SK-N-SH treated with all-trans-retinoic acid at 6 μM for 48 hours (cell line): Measurements from ENCODE around the gene MUC12.

Experiments used
- ATAC-seq: fragments of 200-7000 bp; cut with Tn5 transposase; 3 replicates; pipeline ENCODE4 v1.9.1; 2020; ENCODE audit warnings: mild to moderate bottlenecking, moderate library complexity
- BACH2 ChIP-seq: fragments of 250-450 bp; sonication (Bioruptor Pico); IDR thresholded peaks from 2 replicates; pipeline ENCODE4 v1.9.0; 2021; ENCODE audit warnings: mild to moderate bottlenecking, borderline replicate concordance
- ESRRG ChIP-seq: fragments of 250-450 bp; sonication (Bioruptor Pico); IDR thresholded peaks from 2 replicates; pipeline ENCODE4 v1.6.1; 2021; ENCODE audit warnings: mild to moderate bottlenecking
- GLIS3 ChIP-seq: fragments of 250-450 bp; sonication (Bioruptor Pico); IDR thresholded peaks from 2 replicates; pipeline ENCODE4 v1.5.0; 2020; ENCODE audit warnings: mild to moderate bottlenecking, moderate library complexity
- ISL1 ChIP-seq: fragments of 250-450 bp; sonication (Bioruptor Pico); IDR thresholded peaks from 2 replicates; pipeline ENCODE4 v2.1.2; 2022; ENCODE audit warnings: mild to moderate bottlenecking, moderate library complexity
- OSR1 ChIP-seq: fragments of 250-450 bp; sonication (Bioruptor Pico); IDR thresholded peaks from 2 replicates; pipeline ENCODE4 v1.8.0; 2022; ENCODE audit warnings: moderate library complexity, mild to moderate bottlenecking, inconsistent platforms
- PPARA ChIP-seq: fragments of 250-450 bp; sonication (Bioruptor Pico); IDR thresholded peaks from 2 replicates; pipeline ENCODE4 v1.5.0; 2020; ENCODE audit warnings: mild to moderate bottlenecking, borderline replicate concordance
- RARB ChIP-seq: fragments of 250-450 bp; sonication (Bioruptor Pico); IDR thresholded peaks from 2 replicates; pipeline ENCODE4 v1.8.0; 2021; ENCODE audit warnings: mild to moderate bottlenecking, moderate library complexity
- SNAI2 ChIP-seq: fragments of 250-450 bp; sonication (Bioruptor Pico); IDR thresholded peaks from 2 replicates; pipeline ENCODE4 v1.5.0; 2020; ENCODE audit warnings: mild to moderate bottlenecking, moderate library complexity
- TCF4 ChIP-seq: fragments of 250-450 bp; sonication (Bioruptor Pico); IDR thresholded peaks from 2 replicates; pipeline ENCODE4 v1.8.0; 2021; ENCODE audit warnings: mild to moderate bottlenecking, moderate library complexity, borderline replicate concordance
- TOX ChIP-seq: fragments of 250-450 bp; sonication (Bioruptor Pico); IDR thresholded peaks from 2 replicates; pipeline ENCODE4 v1.8.0; 2021; ENCODE audit warnings: mild to moderate bottlenecking, moderate library complexity, borderline replicate concordance
- ZC3H10 ChIP-seq: fragments of 250-450 bp; sonication (Bioruptor Pico); IDR thresholded peaks from 2 replicates; pipeline ENCODE4 v1.5.1; 2021; ENCODE audit warnings: mild to moderate bottlenecking, moderate library complexity
- ZFP30 ChIP-seq: fragments of 450-650 bp; formaldehyde crosslinking; IDR thresholded peaks from 2 replicates; pipeline ENCODE4 v1.5.0; 2022; ENCODE audit warnings: mild to moderate bottlenecking, moderate library complexity
- ZNF70 ChIP-seq: fragments of 450-650 bp; formaldehyde crosslinking; IDR thresholded peaks from 2 replicates; pipeline ENCODE4 v1.5.0; 2020; ENCODE audit warnings: mild to moderate bottlenecking, moderate library complexity
- ZNF8 ChIP-seq: fragments of 450-650 bp; formaldehyde crosslinking; IDR thresholded peaks from 2 replicates; pipeline ENCODE4 v1.5.0; 2020; ENCODE audit warnings: mild to moderate bottlenecking, moderate library complexity
- TF ChIP-seq, protein P1 (sequence below): fragments of 250-450 bp; sonication (Bioruptor Pico); IDR thresholded peaks from 2 replicates; pipeline ENCODE4 v1.8.0; 2020; ENCODE audit warnings: mild to moderate bottlenecking, moderate library complexity, borderline replicate concordance
- TF ChIP-seq, protein P2 (sequence below): fragments of 250-450 bp; sonication (Bioruptor Pico); IDR thresholded peaks from 2 replicates; pipeline ENCODE4 v1.5.0; 2020; ENCODE audit warnings: mild to moderate bottlenecking, moderate library complexity
- TF ChIP-seq, protein P3 (sequence below): fragments of 250-450 bp; sonication (Bioruptor Pico); IDR thresholded peaks from 2 replicates; pipeline ENCODE4 v1.8.0; 2021; ENCODE audit warnings: low read depth, mild to moderate bottlenecking, moderate library complexity, borderline replicate concordance
- TF ChIP-seq, protein P4 (sequence below): fragments of 250-450 bp; sonication (Bioruptor Pico); IDR thresholded peaks from 2 replicates; pipeline ENCODE4 v1.5.1; 2020; ENCODE audit warnings: low read depth, mild to moderate bottlenecking, moderate library complexity
- TF ChIP-seq, protein P5 (sequence below): fragments of 250-450 bp; sonication (Bioruptor Pico); IDR thresholded peaks from 2 replicates; pipeline ENCODE4 v1.5.1; 2021; ENCODE audit warnings: mild to moderate bottlenecking, moderate library complexity

The MUC12 gene

DNA sequence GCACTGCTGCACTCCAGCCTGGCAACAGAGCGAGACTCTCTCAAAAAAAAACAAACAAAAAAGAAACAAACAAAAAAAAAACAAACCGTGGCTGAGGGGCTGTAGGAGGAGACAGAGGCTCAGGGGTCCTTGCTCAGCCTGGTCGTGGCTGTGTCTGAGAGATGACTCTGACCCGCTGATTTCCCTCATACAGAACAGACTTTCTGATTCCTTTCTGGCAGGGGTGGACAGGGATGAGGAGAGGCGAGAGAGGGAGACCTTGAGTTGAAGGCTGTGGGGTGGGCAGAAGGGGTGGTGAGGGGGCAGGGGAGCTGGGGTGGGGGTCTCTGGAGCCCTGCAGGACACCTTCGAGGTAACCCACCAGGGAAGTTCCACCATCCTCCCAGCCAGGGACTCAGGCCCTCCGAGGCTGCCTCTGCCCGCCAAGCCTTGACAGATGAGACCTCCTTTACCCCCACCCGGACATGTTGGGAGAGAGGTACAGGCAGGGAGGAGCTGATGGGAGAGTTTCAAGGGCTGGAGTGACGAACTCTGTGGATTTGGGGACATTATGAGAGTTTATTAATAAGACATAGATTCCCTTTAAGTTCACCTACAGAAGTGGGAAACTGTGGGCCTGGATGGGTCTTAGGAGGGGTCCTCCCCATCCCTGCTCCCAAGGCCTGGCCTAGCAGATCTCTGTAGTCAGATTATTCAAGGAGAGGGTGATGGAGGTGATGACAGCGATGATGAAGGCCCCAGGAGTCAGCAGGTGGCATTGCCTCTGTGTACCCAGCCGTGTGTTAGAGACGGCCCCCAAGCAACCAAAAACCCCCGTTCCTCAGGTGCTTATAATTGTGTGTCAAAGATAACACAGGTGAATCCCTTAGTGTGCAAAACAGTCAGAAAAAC is 2.0 kb downstream of the MUC12 start:
- no peak for ATAC-seq
- TF ChIP-seq OSR1 (CRISPR knock-in tag) (no peak), ZNF70 (CRISPR knock-in tag) (peak; percentile 60), ZNF8 (CRISPR knock-in tag) (no peak)

DNA sequence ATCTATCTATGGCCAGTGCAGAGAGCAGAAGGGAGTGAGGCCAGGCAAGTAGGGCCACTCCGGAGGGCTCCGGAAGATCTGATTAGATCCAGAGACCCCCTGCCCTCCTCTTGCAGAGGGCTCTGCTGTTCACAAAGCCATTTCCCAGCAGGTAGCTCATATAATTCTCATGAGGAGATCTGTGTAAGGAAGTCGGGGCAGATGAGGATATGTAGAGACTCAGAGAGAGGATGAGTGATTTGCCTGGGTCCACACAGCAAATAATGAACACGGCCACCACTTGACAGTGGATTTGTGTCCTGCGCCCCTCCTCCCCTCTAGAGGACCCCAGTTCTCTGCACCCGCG is 2.6 kb downstream of the MUC12 start:
- TF ChIP-seq, protein P1, sequence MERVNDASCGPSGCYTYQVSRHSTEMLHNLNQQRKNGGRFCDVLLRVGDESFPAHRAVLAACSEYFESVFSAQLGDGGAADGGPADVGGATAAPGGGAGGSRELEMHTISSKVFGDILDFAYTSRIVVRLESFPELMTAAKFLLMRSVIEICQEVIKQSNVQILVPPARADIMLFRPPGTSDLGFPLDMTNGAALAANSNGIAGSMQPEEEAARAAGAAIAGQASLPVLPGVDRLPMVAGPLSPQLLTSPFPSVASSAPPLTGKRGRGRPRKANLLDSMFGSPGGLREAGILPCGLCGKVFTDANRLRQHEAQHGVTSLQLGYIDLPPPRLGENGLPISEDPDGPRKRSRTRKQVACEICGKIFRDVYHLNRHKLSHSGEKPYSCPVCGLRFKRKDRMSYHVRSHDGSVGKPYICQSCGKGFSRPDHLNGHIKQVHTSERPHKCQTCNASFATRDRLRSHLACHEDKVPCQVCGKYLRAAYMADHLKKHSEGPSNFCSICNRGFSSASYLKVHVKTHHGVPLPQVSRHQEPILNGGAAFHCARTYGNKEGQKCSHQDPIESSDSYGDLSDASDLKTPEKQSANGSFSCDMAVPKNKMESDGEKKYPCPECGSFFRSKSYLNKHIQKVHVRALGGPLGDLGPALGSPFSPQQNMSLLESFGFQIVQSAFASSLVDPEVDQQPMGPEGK (CRISPR knock-in tag): no peak
- TF ChIP-seq, protein P2, sequence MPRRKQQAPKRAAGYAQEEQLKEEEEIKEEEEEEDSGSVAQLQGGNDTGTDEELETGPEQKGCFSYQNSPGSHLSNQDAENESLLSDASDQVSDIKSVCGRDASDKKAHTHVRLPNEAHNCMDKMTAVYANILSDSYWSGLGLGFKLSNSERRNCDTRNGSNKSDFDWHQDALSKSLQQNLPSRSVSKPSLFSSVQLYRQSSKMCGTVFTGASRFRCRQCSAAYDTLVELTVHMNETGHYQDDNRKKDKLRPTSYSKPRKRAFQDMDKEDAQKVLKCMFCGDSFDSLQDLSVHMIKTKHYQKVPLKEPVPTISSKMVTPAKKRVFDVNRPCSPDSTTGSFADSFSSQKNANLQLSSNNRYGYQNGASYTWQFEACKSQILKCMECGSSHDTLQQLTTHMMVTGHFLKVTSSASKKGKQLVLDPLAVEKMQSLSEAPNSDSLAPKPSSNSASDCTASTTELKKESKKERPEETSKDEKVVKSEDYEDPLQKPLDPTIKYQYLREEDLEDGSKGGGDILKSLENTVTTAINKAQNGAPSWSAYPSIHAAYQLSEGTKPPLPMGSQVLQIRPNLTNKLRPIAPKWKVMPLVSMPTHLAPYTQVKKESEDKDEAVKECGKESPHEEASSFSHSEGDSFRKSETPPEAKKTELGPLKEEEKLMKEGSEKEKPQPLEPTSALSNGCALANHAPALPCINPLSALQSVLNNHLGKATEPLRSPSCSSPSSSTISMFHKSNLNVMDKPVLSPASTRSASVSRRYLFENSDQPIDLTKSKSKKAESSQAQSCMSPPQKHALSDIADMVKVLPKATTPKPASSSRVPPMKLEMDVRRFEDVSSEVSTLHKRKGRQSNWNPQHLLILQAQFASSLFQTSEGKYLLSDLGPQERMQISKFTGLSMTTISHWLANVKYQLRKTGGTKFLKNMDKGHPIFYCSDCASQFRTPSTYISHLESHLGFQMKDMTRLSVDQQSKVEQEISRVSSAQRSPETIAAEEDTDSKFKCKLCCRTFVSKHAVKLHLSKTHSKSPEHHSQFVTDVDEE (CRISPR knock-in tag): no peak
- TF ChIP-seq, protein P3, sequence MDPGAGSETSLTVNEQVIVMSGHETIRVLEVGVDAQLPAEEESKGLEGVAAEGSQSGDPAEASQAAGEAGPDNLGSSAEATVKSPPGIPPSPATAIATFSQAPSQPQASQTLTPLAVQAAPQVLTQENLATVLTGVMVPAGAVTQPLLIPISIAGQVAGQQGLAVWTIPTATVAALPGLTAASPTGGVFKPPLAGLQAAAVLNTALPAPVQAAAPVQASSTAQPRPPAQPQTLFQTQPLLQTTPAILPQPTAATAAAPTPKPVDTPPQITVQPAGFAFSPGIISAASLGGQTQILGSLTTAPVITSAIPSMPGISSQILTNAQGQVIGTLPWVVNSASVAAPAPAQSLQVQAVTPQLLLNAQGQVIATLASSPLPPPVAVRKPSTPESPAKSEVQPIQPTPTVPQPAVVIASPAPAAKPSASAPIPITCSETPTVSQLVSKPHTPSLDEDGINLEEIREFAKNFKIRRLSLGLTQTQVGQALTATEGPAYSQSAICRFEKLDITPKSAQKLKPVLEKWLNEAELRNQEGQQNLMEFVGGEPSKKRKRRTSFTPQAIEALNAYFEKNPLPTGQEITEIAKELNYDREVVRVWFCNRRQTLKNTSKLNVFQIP (CRISPR knock-in tag): no peak
- TF ChIP-seq ZFP30 (CRISPR knock-in tag) (no peak), ISL1 (no peak), TOX (CRISPR knock-in tag) (no peak), ZNF70 (CRISPR knock-in tag) (no peak), SNAI2 (no peak), GLIS3 (CRISPR knock-in tag) (no peak), TCF4 (no peak), RARB (CRISPR knock-in tag) (no peak), ZNF8 (CRISPR knock-in tag) (no peak), BACH2 (no peak), ZC3H10 (CRISPR knock-in tag) (no peak), PPARA (CRISPR knock-in tag) (no peak), ESRRG (CRISPR knock-in tag) (no peak)
- TF ChIP-seq, protein P4, sequence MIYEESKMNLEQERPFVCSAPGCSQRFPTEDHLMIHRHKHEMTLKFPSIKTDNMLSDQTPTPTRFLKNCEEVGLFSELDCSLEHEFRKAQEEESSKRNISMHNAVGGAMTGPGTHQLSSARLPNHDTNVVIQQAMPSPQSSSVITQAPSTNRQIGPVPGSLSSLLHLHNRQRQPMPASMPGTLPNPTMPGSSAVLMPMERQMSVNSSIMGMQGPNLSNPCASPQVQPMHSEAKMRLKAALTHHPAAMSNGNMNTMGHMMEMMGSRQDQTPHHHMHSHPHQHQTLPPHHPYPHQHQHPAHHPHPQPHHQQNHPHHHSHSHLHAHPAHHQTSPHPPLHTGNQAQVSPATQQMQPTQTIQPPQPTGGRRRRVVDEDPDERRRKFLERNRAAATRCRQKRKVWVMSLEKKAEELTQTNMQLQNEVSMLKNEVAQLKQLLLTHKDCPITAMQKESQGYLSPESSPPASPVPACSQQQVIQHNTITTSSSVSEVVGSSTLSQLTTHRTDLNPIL (CRISPR knock-in tag): no peak
- TF ChIP-seq, protein P5, sequence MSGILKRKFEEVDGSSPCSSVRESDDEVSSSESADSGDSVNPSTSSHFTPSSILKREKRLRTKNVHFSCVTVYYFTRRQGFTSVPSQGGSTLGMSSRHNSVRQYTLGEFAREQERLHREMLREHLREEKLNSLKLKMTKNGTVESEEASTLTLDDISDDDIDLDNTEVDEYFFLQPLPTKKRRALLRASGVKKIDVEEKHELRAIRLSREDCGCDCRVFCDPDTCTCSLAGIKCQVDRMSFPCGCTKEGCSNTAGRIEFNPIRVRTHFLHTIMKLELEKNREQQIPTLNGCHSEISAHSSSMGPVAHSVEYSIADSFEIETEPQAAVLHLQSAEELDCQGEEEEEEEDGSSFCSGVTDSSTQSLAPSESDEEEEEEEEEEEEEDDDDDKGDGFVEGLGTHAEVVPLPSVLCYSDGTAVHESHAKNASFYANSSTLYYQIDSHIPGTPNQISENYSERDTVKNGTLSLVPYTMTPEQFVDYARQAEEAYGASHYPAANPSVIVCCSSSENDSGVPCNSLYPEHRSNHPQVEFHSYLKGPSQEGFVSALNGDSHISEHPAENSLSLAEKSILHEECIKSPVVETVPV (CRISPR knock-in tag): no peak
- no peak for ATAC-seq

DNA sequence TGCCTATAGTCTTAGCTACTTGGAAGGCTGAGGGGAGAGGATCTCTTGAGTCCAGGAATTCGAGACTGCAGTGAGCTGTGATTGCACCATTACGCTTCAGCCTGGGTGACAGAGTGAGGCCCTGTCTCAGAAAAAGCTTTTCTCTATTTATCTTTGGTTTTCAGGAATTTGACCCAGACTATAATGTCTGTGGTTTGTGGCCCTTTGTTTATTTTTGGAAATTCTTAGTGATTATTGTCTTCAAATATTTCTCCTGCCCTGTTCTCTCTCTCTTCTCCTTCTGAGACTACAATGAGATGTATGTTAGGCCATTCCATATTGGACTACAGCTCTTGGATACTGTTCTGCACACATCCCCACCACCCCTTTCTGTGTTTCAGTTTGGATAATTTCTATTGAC is 4.7 kb downstream of the MUC12 start:
- ATAC-seq: no peak
- TF ChIP-seq ISL1 (no peak), TOX (CRISPR knock-in tag) (no peak)
- TF ChIP-seq, protein P4 (CRISPR knock-in tag): no peak
- TF ChIP-seq, protein P2 (CRISPR knock-in tag): no peak
- TF ChIP-seq, all 23 proteins: peak for 0
